ES-I3 (cell line): Measurements from ENCODE around the gene NCKAP1.
"Not testable (repeated sequence)": the region's sequence is repeated elsewhere in the genome, so short reads cannot be mapped to it uniquely, and the experiment has no call there.

Experiments used
- H3K36me3 ChIP-seq: 2 replicates; pipeline ENCODE4 v1.6.1; 2013; ENCODE audit warnings: mild to moderate bottlenecking, low read length, control low read depth, moderate library complexity; ENCODE audit not compliant: insufficient read depth
- H3K4me1 ChIP-seq: 2 replicates; pipeline ENCODE4 v1.6.1; 2013; ENCODE audit warnings: mild to moderate bottlenecking, control low read depth, low read length; ENCODE audit not compliant: insufficient read depth
- H3K9ac ChIP-seq: 2 replicates; pipeline ENCODE4 v1.6.1; 2013; ENCODE audit warnings: low read depth, mild to moderate bottlenecking, low read length, moderate library complexity
- H3K9me3 ChIP-seq: 2 replicates; pipeline ENCODE4 v1.6.1; 2013; ENCODE audit warnings: mild to moderate bottlenecking, low read length, moderate library complexity; ENCODE audit not compliant: control insufficient read depth, insufficient read depth

The NCKAP1 gene

GRCh38 chr2:182890773-182891378, 147.4 kb downstream of the NCKAP1 start:
- Histone ChIP-seq H3K9me3 (0 out of 2 replicates have a peak, but pooled peaks cover 6% of the 10 kb centered on the region), H3K36me3 (no peaks in the 10 kb centered on the region), H3K9ac (no peak overlapping the region), H3K4me1 (no peaks in the 10 kb centered on the region)

GRCh38 chr2:182890305-182890704, 148.0 kb downstream of the NCKAP1 start:
- Histone ChIP-seq H3K9ac (no peak overlapping the region), H3K4me1 (no peaks in the 10 kb centered on the region), H3K36me3 (no peaks in the 10 kb centered on the region), H3K9me3 (0 out of 2 replicates have a peak, but pooled peaks cover 6% of the 10 kb centered on the region)

GRCh38 chr2:182887753-182888415, 150.4 kb downstream of the NCKAP1 start:
- H3K9me3 ChIP-seq, result no peaks in the 10 kb centered on the region
- no peaks in the 10 kb centered on the region for H3K36me3 ChIP-seq
- no peaks in the 10 kb centered on the region for H3K4me1 ChIP-seq
- no peak overlapping the region for H3K9ac ChIP-seq

GRCh38 chr2:182887093-182887492, 151.2 kb downstream of the NCKAP1 start:
- Histone ChIP-seq H3K36me3 (no peaks in the 10 kb centered on the region), H3K4me1 (no peaks in the 10 kb centered on the region), H3K9ac (no peak overlapping the region), H3K9me3 (no peaks in the 10 kb centered on the region)

- Histone ChIP-seq H3K4me1 (no peaks in the 10 kb centered on the region), H3K9me3 (no peaks in the 10 kb centered on the region), H3K36me3 (no peaks in the 10 kb centered on the region)
These were observed 152.5 kb downstream of the NCKAP1 start for GRCh38 chr2:182885771-182886170.

GRCh38 chr2:182883451-182883850, 154.8 kb downstream of the NCKAP1 start:
- Histone ChIP-seq H3K4me1 (no peaks in the 10 kb centered on the region), H3K9ac (no peak overlapping the region), H3K36me3 (no peaks in the 10 kb centered on the region), H3K9me3 (no peaks in the 10 kb centered on the region)

More at GRCh38 chr2:182885771-182886170, 152.5 kb downstream of the NCKAP1 start:
- H3K9ac ChIP-seq, result no peak overlapping the region

GRCh38 chr2:182880100-182880499, 158.2 kb downstream of the NCKAP1 start:
- not testable (repeated sequence) for H3K4me1 ChIP-seq, H3K9me3 ChIP-seq, H3K9ac ChIP-seq, H3K36me3 ChIP-seq

- not testable (repeated sequence) for H3K9ac ChIP-seq, H3K36me3 ChIP-seq, H3K9me3 ChIP-seq, H3K4me1 ChIP-seq
These were observed 161.6 kb downstream of the NCKAP1 start for GRCh38 chr2:182876653-182877052.

GRCh38 chr2:182870227-182870626, 168.0 kb downstream of the NCKAP1 start:
- Histone ChIP-seq H3K4me1 (0 out of 2 replicates have a peak, but pooled peaks cover 2% of the 10 kb centered on the region), H3K9me3 (no peaks in the 10 kb centered on the region), H3K36me3 (peaks cover 3% of the 10 kb centered on the region; the same call in 1 of the 2 replicates), H3K9ac (no peak overlapping the region)

- peak overlapping the region; percentile 67; the same call in 1 of the 2 replicates for H3K9ac ChIP-seq
- H3K4me1 ChIP-seq, result 0 out of 2 replicates have a peak, but pooled peaks cover 2% of the 10 kb centered on the region
- H3K36me3 ChIP-seq, result peaks cover 3% of the 10 kb centered on the region; the same call in 1 of the 2 replicates
- H3K9me3 ChIP-seq, result no peaks in the 10 kb centered on the region
These were observed 170.0 kb downstream of the NCKAP1 start for GRCh38 chr2:182868054-182868796.

- Histone ChIP-seq H3K9me3 (no peaks in the 10 kb centered on the region), H3K4me1 (0 out of 2 replicates have a peak, but pooled peaks cover 2% of the 10 kb centered on the region), H3K36me3 (peaks cover 3% of the 10 kb centered on the region; the same call in 1 of the 2 replicates), H3K9ac (peak overlapping the region; percentile 67)
These were observed 170.7 kb downstream of the NCKAP1 start for GRCh38 chr2:182867426-182868053.

- H3K4me1 ChIP-seq, result 0 out of 2 replicates have a peak, but pooled peaks cover 2% of the 10 kb centered on the region
- H3K36me3 ChIP-seq, result no peaks in the 10 kb centered on the region
- H3K9ac ChIP-seq, result peak within 1 kb of the TSS; percentile 67
- H3K9me3 ChIP-seq, result no peaks in the 10 kb centered on the region
These were observed 171.5 kb downstream of the NCKAP1 start, which contains the start of gene FRZB for GRCh38 chr2:182866461-182867406. TSS of gene FRZB (minus strand) at chr2:182866637. CDS start at chr2:182866552, 85 bp downstream.

- H3K4me1 ChIP-seq, result 0 out of 2 replicates have a peak, but pooled peaks cover 2% of the 10 kb centered on the region
- no peaks in the 10 kb centered on the region for H3K36me3 ChIP-seq
- peak overlapping the region; percentile 67; the same call in 1 of the 2 replicates for H3K9ac ChIP-seq
- no peaks in the 10 kb centered on the region for H3K9me3 ChIP-seq
These were observed 172.2 kb downstream of the NCKAP1 start for GRCh38 chr2:182866095-182866460.
